ENCODE results near the gene ATXN10. TPM values are rescaled to one million over a fixed set of nuclear protein-coding genes. Genes with fewer than 3 reads are reported as not detected.

The ATXN10 gene
- total and polyA plus RNA-seq, 2 experiments from 2014 or later: 99.0 to 163 TPM

- no peaks in the 10 kb centered on the region for H3K27me3 ChIP-seq (ENCODE audit: insufficient read depth)
- H3K9me2 ChIP-seq (ENCODE audit: insufficient read depth): no peaks in the 10 kb centered on the region
- peaks cover 2% of the 10 kb centered on the region; the same call in 1 of the 3 replicates for H3K4me1 Mint-ChIP-seq
- H3K4me2 ChIP-seq: no peak overlapping the region
- DNase-seq (ENCODE audit: low spot score) (no peak), ATAC-seq (no peak)
- H3K27ac ChIP-seq (ENCODE audit: low read depth): no peak overlapping the region
- peaks cover 53% of the 10 kb centered on the region for H3K36me3 Mint-ChIP-seq (ENCODE audit: low read depth)
- 0 out of 2 replicates have a peak, but pooled peaks cover 8% of the 10 kb centered on the region for H3K4me1 ChIP-seq (ENCODE audit: insufficient read depth)
- H3K36me3 ChIP-seq (ENCODE audit: insufficient read depth): peaks cover 15% of the 10 kb centered on the region; the same call in 1 of the 2 replicates
- peaks cover 79% of the 10 kb centered on the region for H3K79me2 ChIP-seq (replicated peaks; ENCODE audit: insufficient read depth)
- H3K27ac Mint-ChIP-seq: no peak overlapping the region
- no peaks in the 10 kb centered on the region for H3K9me3 Mint-ChIP-seq
- TF ChIP-seq NANOG (IDR thresholded peaks at IDR 0.05; ENCODE audit: borderline replicate concordance) (no peak), REST (IDR thresholded peaks at IDR 0.05; ENCODE audit: unreplicated experiment) (no peak), ZNF462 (CRISPR knock-in tag; IDR thresholded peaks at IDR 0.05) (no peak), CREB1 (CRISPR knock-in tag; IDR thresholded peaks at IDR 0.05; ENCODE audit: low read depth) (no peak), JUNB (IDR thresholded peaks at IDR 0.05; ENCODE audit: unreplicated experiment) (no peak), ETS1 (IDR thresholded peaks at IDR 0.05) (no peak), STAT1 (IDR thresholded peaks at IDR 0.05; ENCODE audit: unreplicated experiment) (no peak), ZNF114 (CRISPR knock-in tag; IDR thresholded peaks at IDR 0.05) (no peak), ZNF331 (CRISPR knock-in tag; IDR thresholded peaks at IDR 0.05; ENCODE audit: low read depth) (no peak), EZH2phosphoT487 (IDR thresholded peaks at IDR 0.05; ENCODE audit: unreplicated experiment) (no peak), EZH2 (IDR thresholded peaks at IDR 0.05; ENCODE audit: low read depth, unreplicated experiment) (no peak), POLR2AphosphoS5 (IDR thresholded peaks at IDR 0.05; ENCODE audit: low read depth) (no peak)
- H3K4me3 ChIP-seq: no peak overlapping the region
- H3K27me3 Mint-ChIP-seq (ENCODE audit: insufficient read depth, low read depth, poor library complexity): peaks cover 2% of the 10 kb centered on the region
- H3K4me3 Mint-ChIP-seq: no peak overlapping the region
- H3F3A ChIP-seq (replicated peaks; ENCODE audit: low read depth): no peaks in the 10 kb centered on the region
- H2AFZ ChIP-seq: no peak overlapping the region
- peaks cover 16% of the 10 kb centered on the region for H4K20me1 ChIP-seq (replicated peaks; ENCODE audit: insufficient read depth)
Observed at GRCh38 chr22:45693835-45694234, 22.2 kb downstream of the ATXN10 start.

Measured in GM23338 (cell line).